DOHH2 (cell line): ENCODE results near the gene IGF2BP1.

ENCODE experiments used
- H3F3A ChIP-seq: fragments of 200-600 bp; sonication (generic), shearing (Covaris generic); 2 replicates; pipeline ENCODE4 v1.6.0; 2016; ENCODE audit warnings: antibody characterized with exemption, mild to moderate bottlenecking; ENCODE audit not compliant: control insufficient read depth, insufficient read depth
- H3K27ac ChIP-seq: fragments of 200-600 bp; sonication (generic); 2 replicates; pipeline ENCODE4 v1.5.1; 2014; ENCODE audit warnings: low read depth, mild to moderate bottlenecking, low read length, moderate library complexity
- H3K27me3 ChIP-seq: fragments of 200-600 bp; sonication (generic); 2 replicates; pipeline ENCODE4 v1.6.1; 2014; ENCODE audit warnings: mild to moderate bottlenecking, low read length, mixed read lengths; ENCODE audit not compliant: control insufficient read depth
- H3K36me3 ChIP-seq: fragments of 200-600 bp; sonication (generic); 2 replicates; pipeline ENCODE4 v1.6.1; 2014; ENCODE audit warnings: mild to moderate bottlenecking, low read length, moderate library complexity, mixed read lengths; ENCODE audit not compliant: control insufficient read depth
- H3K4me1 ChIP-seq: fragments of 200-600 bp; sonication (generic); 2 replicates; pipeline ENCODE4 v1.6.1; 2014; ENCODE audit warnings: mild to moderate bottlenecking, low read length, mixed read lengths; ENCODE audit not compliant: control insufficient read depth
- H3K4me2 ChIP-seq: fragments of 200-600 bp; sonication (generic); 2 replicates; pipeline ENCODE4 v1.6.0; 2014; ENCODE audit warnings: mild to moderate bottlenecking, low read length, moderate library complexity
- H3K4me3 ChIP-seq: fragments of 200-600 bp; sonication (generic); 2 replicates; pipeline ENCODE4 v1.5.1; 2014; ENCODE audit warnings: mild to moderate bottlenecking, low read length, mixed read lengths
- H3K79me2 ChIP-seq: fragments of 200-600 bp; sonication (generic); 2 replicates; pipeline ENCODE4 v1.6.1; 2014; ENCODE audit warnings: mild to moderate bottlenecking, low read length, mixed read lengths; ENCODE audit not compliant: control insufficient read depth
- H3K9me2 ChIP-seq: fragments of 200-600 bp; sonication (generic); replicated peaks from 2 replicates; pipeline ENCODE4 v1.6.1; 2014; ENCODE audit warnings: mild to moderate bottlenecking, low read length, mixed read lengths; ENCODE audit not compliant: control insufficient read depth
- H3K9me3 ChIP-seq: fragments of 200-600 bp; sonication (generic); 2 replicates; pipeline ENCODE4 v1.6.1; 2014; ENCODE audit warnings: antibody characterized with exemption, low read length, mixed read lengths; ENCODE audit not compliant: control insufficient read depth, insufficient read depth
- H4K20me1 ChIP-seq: fragments of 200-600 bp; sonication (generic); 2 replicates; pipeline ENCODE4 v1.6.0; 2014; ENCODE audit warnings: low read depth, mild to moderate bottlenecking, antibody characterized with exemption, low read length, moderate library complexity; ENCODE audit not compliant: control insufficient read depth, insufficient read depth
- EZH2phosphoT487 ChIP-seq: fragments of 200-600 bp; sonication (generic); IDR thresholded peaks from 2 replicates; pipeline ENCODE4 v1.6.1; 2017; ENCODE audit warnings: borderline replicate concordance, mild to moderate bottlenecking, antibody characterized with exemption, low read length, moderate library complexity, mixed read lengths
- TF ChIP-seq, protein P1 (sequence below): fragments of 200-600 bp; sonication (generic); IDR thresholded peaks from one replicate; pipeline ENCODE4 v1.5.1; 2014; ENCODE audit warnings: antibody characterized with exemption, mild to moderate bottlenecking, low read depth, low read length; ENCODE audit not compliant: poor library complexity, severe bottlenecking

IGF2BP1 gene

DNA sequence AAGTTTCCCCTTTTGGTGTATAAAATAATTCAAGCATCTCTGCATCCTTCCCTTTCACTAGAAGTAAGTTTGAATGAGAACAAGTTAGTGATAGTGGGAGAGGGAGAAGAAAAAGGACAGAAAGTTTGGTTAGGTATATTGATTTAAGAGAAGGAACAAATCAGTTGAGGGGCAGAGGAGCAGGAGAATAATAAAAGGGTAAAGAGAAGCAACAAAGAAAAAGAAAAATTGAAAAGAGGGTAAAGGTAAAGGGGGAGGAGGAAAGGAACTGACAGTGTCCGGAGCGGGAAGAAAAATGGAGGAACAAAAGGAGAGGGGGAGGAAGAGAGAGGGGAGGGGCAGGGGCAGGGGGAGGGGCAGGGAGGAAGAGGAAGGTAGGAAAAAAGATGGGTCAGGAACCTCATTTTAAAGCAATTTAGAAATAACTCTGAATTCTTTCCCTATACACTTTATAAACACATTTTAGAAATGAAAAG lies 6.3 kb upstream of the IGF2BP1 start:
- peaks cover 16% of the 10 kb centered on the region for H3K27me3 ChIP-seq
- no peaks in the 10 kb centered on the region for H3K79me2 ChIP-seq
- no peaks in the 10 kb centered on the region for H3K36me3 ChIP-seq
- H3K9me3 ChIP-seq: no peaks in the 10 kb centered on the region
- peaks cover 4% of the 10 kb centered on the region; the same call in 1 of the 2 replicates for H3F3A ChIP-seq
- TF ChIP-seq EZH2phosphoT487: no peak
- TF ChIP-seq, protein P1, sequence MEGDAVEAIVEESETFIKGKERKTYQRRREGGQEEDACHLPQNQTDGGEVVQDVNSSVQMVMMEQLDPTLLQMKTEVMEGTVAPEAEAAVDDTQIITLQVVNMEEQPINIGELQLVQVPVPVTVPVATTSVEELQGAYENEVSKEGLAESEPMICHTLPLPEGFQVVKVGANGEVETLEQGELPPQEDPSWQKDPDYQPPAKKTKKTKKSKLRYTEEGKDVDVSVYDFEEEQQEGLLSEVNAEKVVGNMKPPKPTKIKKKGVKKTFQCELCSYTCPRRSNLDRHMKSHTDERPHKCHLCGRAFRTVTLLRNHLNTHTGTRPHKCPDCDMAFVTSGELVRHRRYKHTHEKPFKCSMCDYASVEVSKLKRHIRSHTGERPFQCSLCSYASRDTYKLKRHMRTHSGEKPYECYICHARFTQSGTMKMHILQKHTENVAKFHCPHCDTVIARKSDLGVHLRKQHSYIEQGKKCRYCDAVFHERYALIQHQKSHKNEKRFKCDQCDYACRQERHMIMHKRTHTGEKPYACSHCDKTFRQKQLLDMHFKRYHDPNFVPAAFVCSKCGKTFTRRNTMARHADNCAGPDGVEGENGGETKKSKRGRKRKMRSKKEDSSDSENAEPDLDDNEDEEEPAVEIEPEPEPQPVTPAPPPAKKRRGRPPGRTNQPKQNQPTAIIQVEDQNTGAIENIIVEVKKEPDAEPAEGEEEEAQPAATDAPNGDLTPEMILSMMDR: no peak
- H3K4me1 ChIP-seq: no peaks in the 10 kb centered on the region
- H4K20me1 ChIP-seq: no peaks in the 10 kb centered on the region
- no peak overlapping the region for H3K27ac ChIP-seq
- H3K9me2 ChIP-seq: no peaks in the 10 kb centered on the region
- no peak overlapping the region for H3K4me3 ChIP-seq
- H3K4me2 ChIP-seq: no peak overlapping the region

DNA sequence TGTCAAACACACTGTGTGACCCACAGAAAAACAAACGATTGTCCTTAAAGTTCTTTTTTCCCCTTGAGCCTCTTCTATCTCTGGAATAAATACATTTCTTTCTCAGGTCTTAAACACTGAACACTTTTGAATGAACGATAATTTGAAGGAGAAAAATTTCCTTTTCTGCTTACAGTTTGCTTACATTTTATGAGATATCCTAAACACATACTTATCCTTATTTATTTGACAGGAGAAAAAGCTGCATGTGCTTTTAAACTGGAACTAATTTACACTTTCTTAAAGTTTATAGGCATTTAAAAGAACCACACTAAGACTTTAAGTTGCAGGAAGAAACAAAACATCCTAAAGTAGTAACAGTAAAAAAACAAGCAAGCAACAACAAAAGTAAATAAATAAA lies 4.7 kb upstream of the IGF2BP1 start:
- no peaks in the 10 kb centered on the region for H3K4me1 ChIP-seq
- H3K27ac ChIP-seq: no peak overlapping the region
- H3K9me2 ChIP-seq: no peaks in the 10 kb centered on the region
- no peaks in the 10 kb centered on the region for H3K36me3 ChIP-seq
- peaks cover 16% of the 10 kb centered on the region for H3K27me3 ChIP-seq
- no peaks in the 10 kb centered on the region for H4K20me1 ChIP-seq
- no peaks in the 10 kb centered on the region for H3K79me2 ChIP-seq
- H3K4me3 ChIP-seq: no peak overlapping the region
- H3K4me2 ChIP-seq: no peak overlapping the region
- H3F3A ChIP-seq: peaks cover 4% of the 10 kb centered on the region; the same call in 1 of the 2 replicates
- TF ChIP-seq EZH2phosphoT487: no peak
- TF ChIP-seq, protein P1: no peak
- no peaks in the 10 kb centered on the region for H3K9me3 ChIP-seq

DNA sequence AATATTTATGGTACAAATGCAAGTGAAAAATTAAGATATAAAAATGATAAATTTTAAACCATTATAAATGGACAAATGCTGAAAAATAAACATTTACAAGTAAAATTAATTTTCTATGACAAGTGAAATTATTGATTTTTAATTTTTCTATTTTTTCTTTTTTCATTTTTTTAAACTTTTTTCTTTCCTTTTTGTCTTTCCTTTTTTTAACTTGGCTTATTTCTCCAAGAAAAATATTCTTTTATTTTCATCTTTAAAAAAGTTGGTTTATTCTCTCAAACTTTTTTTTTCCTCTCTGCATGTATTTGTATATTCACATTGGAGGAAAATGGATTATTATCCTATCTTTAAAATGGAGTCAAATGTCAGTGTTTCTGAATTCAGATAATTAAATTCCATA lies 3.9 kb upstream of the IGF2BP1 start:
- no peaks in the 10 kb centered on the region for H3K9me2 ChIP-seq
- no peak overlapping the region for H3K27ac ChIP-seq
- no peak overlapping the region for H3K4me2 ChIP-seq
- H3K9me3 ChIP-seq: no peaks in the 10 kb centered on the region
- H4K20me1 ChIP-seq: no peaks in the 10 kb centered on the region
- H3K4me1 ChIP-seq: no peaks in the 10 kb centered on the region
- H3K36me3 ChIP-seq: no peaks in the 10 kb centered on the region
- H3F3A ChIP-seq: peaks cover 4% of the 10 kb centered on the region; the same call in 1 of the 2 replicates
- no peak overlapping the region for H3K4me3 ChIP-seq
- H3K79me2 ChIP-seq: no peaks in the 10 kb centered on the region
- no peak for TF ChIP-seq EZH2phosphoT487
- TF ChIP-seq, protein P1: no peak
- H3K27me3 ChIP-seq: peaks cover 16% of the 10 kb centered on the region
